ENCODE data around the gene NT5C3A. TPM values are rescaled to one million over a fixed set of nuclear protein-coding genes. Genes with fewer than 3 reads are reported as not detected.

The NT5C3A gene
- total RNA-seq, 3 donors from 2014 or later = 22.2 to 42.3 (median 27.5) TPM

DNA sequence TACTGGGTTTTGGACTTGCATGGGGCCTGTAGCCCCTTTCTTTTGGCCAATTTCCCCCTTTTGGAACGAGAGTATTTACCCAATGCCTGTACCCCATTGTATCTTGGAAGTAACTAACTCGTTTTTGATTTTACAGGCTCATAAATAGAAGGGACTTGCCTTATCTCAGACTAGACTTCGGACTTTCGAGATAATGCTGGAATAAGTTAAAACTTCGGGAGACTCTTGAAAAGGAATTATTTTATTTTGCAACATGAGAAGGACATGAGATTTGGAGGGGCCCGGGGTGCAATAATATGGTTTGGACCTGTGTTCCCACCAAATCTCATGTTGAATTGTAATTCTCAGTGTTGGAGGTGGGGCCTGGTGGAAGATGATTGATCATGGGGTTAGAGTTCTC is 8.3 kb upstream of the NT5C3A start:
- DNase-seq (ENCODE audit: low spot score in 2 of 2) = no peak
- Histone ChIP-seq H3K9me3 (peaks cover 10 to 28% of the 10 kb centered on the region in 2 donors), H3K27me3 (no peaks in the 10 kb centered on the region), H3K36me3 (no peaks in the 10 kb centered on the region), H3K4me1 (no peaks in the 10 kb centered on the region), H3K4me3 (no peak overlapping the region), H3K27ac (no peak overlapping the region)
- TF ChIP-seq POLR2AphosphoS5 (IDR thresholded peaks at IDR 0.05) (no peak), POLR2A (IDR thresholded peaks at IDR 0.05) (no peak)
- TF ChIP-seq, protein P1, sequence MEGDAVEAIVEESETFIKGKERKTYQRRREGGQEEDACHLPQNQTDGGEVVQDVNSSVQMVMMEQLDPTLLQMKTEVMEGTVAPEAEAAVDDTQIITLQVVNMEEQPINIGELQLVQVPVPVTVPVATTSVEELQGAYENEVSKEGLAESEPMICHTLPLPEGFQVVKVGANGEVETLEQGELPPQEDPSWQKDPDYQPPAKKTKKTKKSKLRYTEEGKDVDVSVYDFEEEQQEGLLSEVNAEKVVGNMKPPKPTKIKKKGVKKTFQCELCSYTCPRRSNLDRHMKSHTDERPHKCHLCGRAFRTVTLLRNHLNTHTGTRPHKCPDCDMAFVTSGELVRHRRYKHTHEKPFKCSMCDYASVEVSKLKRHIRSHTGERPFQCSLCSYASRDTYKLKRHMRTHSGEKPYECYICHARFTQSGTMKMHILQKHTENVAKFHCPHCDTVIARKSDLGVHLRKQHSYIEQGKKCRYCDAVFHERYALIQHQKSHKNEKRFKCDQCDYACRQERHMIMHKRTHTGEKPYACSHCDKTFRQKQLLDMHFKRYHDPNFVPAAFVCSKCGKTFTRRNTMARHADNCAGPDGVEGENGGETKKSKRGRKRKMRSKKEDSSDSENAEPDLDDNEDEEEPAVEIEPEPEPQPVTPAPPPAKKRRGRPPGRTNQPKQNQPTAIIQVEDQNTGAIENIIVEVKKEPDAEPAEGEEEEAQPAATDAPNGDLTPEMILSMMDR (IDR thresholded peaks at IDR 0.05) = no peak
- intact Hi-C loops (cut with DNase I; ENCODE audit: low total_unique reads) = no loop called here

DNA sequence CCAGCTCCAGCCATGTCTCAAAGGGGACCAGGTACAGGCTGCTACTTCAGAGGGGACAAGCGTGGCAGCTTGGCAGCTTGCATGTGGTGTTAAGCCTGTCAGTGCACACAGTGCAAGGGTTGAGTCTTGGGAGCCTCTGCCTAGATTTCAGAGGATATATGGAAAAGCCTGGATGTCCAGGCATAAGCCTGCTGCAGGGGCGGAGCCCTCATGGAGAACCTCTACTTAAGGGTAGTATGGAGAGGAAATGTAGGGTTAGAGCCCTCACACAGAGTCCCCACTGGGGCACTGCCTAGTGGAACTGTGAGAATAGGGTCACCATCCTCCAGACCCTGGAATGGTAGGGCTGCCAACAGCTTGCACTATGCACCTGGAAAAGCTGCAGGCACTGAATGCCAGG is 7.7 kb upstream of the NT5C3A start:
- Histone ChIP-seq H3K27me3 (no peaks in the 10 kb centered on the region), H3K27ac (no peak overlapping the region), H3K4me3 (no peak overlapping the region), H3K36me3 (no peaks in the 10 kb centered on the region), H3K4me1 (no peaks in the 10 kb centered on the region), H3K9me3 (peaks cover 16 to 29% of the 10 kb centered on the region in 2 donors)
- intact Hi-C loops (cut with DNase I; ENCODE audit: low total_unique reads) = no loop called here
- TF ChIP-seq POLR2A (IDR thresholded peaks at IDR 0.05) = no peak
- TF ChIP-seq POLR2AphosphoS5 (IDR thresholded peaks at IDR 0.05) = no peak
- TF ChIP-seq, protein P1 (IDR thresholded peaks at IDR 0.05) = no peak
- no peak for DNase-seq (ENCODE audit: low spot score in 2 of 2)

DNA sequence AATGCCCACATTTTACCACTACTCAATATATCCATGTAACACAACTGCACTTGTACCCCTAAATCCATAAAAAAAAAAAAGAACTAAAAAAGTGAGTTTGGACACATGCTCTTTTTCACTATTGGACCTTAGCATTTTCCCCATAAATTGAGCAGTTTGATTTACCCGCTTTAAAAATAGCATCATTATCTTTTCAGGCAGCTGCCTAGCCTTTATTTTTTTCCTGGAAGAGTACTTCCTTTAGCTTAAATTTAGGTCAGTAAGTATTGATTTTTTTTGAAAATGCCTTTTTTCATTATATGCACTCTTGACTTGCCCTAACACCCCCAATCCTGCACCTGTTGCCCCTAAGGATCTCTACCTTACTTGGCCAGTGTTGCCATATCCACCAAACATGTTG is 5.3 kb upstream of the NT5C3A start:
- Histone ChIP-seq H3K9me3 (peaks cover 20 to 29% of the 10 kb centered on the region in 2 donors), H3K4me1 (no peaks in the 10 kb centered on the region), H3K36me3 (no peaks in the 10 kb centered on the region), H3K27ac (no peak overlapping the region), H3K4me3 (no peak overlapping the region), H3K27me3 (no peaks in the 10 kb centered on the region)
- no peak for DNase-seq (ENCODE audit: low spot score in 2 of 2)
- TF ChIP-seq POLR2A (IDR thresholded peaks at IDR 0.05) = no peak
- no peak for TF ChIP-seq POLR2AphosphoS5 (IDR thresholded peaks at IDR 0.05)
- TF ChIP-seq, protein P1 (IDR thresholded peaks at IDR 0.05) = no peak
- intact Hi-C loops (cut with DNase I; ENCODE audit: low total_unique reads) = no loop called here

GRCh38 chr7:33066771-33067170 is 4.2 kb upstream of the NT5C3A start:
- Histone ChIP-seq H3K27ac (no peak overlapping the region), H3K4me3 (no peak overlapping the region), H3K27me3 (no peaks in the 10 kb centered on the region), H3K9me3 (peaks cover 20 to 29% of the 10 kb centered on the region in 2 donors), H3K36me3 (no peaks in the 10 kb centered on the region), H3K4me1 (peaks cover 0 to under 1% of the 10 kb centered on the region in 2 donors)
- no peak for DNase-seq (ENCODE audit: low spot score in 2 of 2)
- TF ChIP-seq POLR2A (IDR thresholded peaks at IDR 0.05) = no peak
- TF ChIP-seq POLR2AphosphoS5 (IDR thresholded peaks at IDR 0.05) = no peak
- TF ChIP-seq, protein P1 (IDR thresholded peaks at IDR 0.05) = no peak
- intact Hi-C loops (cut with DNase I; ENCODE audit: low total_unique reads) = no loop called here

- H3K9me3 ChIP-seq = peaks cover 20 to 28% of the 10 kb centered on the region in 2 donors
- peaks cover 0 to 8% of the 10 kb centered on the region in 2 donors for H3K4me1 ChIP-seq
- no peak overlapping the region for H3K27ac ChIP-seq
- no peak for DNase-seq (ENCODE audit: low spot score in 2 of 2)
- H3K4me3 ChIP-seq = no peak overlapping the region
- H3K27me3 ChIP-seq = no peaks in the 10 kb centered on the region
- intact Hi-C loops (cut with DNase I; ENCODE audit: low total_unique reads) = no loop called here
- H3K36me3 ChIP-seq = no peaks in the 10 kb centered on the region
- TF ChIP-seq, protein P1 (IDR thresholded peaks at IDR 0.05) = no peak
- TF ChIP-seq POLR2A (IDR thresholded peaks at IDR 0.05) (no peak), POLR2AphosphoS5 (IDR thresholded peaks at IDR 0.05) (no peak)
Measured at GRCh38 chr7:33065981-33066380, 3.4 kb upstream of the NT5C3A start.
